ENCODE measurements around the gene MRTFA.

MRTFA gene

DNA sequence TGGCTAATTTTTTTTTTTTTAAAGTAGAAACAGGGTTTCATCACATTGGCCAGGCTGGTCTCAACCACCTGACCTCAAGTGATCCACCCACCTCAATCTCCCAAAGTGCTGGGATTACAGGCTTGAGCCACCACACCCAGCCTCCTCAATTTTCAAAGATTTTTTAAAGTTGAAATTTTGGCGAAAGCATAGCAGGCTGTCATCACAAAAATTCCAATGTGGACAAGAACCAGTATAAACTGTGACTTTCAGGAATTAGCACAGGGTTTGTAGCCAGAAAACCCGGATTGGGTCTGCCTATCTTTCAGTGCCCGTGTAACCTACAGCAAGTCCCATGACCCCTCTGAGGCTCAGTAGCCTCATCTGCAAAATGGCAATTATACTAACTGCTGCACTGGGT, 185.9 kb downstream of the MRTFA start:
- no peak for DNase-seq

DNA sequence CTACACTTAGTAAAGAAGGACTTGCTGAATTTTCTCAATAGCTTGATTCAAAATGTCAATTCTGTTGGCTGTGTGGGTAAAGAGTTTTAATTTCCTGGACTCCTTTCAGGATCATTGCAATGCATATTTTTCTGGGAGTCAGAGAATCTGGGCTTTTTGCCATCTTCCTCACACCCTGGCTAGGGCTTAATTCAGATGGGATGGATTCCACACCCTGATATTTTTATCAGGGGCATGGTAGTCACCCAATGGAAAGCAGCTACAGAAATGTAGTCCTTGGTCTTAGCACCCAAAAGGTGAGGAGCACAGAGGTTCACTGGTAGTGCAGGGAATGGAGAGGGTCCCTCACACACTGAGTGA, 186.9 kb downstream of the MRTFA start:
- DNase-seq = no peak

DNA sequence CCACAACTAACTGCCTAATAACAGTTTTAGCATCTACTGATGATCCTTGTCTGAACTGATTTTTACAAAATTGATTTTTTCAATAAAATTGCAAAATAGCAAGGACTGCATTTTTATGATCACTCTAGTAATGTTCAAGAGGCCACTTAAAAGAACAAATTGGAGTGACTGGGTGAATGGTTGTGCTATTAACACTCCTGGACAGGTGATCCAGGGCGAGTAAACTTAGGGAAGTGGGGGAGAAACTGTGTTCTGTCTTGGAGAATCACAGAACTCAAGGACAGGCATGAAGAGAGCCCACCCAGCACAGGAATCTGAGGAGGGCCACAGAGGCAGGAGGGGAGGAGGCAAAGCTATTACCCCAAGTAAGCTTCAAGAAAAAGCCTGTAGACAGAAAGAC, 190.3 kb downstream of the MRTFA start:
- no peak for DNase-seq

DNA sequence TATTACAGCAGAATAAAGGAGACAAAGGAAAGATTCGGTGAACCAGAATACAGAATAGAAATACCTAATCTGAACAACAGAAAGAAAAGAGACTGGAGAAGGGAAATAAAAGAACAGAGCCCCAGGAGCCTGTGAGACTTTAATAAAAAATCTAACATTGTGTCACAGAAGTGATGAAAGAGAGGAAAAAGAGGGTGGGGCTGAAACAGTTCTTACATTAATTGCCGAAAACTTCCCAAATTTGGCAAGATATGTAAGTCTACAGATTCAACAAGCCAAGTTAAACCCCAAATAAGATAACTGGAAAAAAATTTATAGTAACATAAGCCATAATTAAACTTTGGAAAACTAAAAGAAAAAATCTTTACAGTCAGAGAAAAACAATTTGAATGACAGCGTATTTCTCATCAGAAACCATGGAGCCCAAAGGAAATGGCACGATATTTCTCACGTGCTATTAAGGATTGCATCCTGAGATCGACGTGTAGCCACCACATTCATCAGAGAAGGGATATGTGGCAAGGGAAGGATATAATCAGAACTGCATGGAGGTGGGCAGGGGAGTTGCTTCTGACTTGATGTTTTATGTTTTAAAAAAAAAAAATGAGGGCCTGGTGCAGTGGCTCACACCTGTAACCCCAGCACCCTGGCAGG, 192.2 kb downstream of the MRTFA start:
- DNase-seq = no peak

DNA sequence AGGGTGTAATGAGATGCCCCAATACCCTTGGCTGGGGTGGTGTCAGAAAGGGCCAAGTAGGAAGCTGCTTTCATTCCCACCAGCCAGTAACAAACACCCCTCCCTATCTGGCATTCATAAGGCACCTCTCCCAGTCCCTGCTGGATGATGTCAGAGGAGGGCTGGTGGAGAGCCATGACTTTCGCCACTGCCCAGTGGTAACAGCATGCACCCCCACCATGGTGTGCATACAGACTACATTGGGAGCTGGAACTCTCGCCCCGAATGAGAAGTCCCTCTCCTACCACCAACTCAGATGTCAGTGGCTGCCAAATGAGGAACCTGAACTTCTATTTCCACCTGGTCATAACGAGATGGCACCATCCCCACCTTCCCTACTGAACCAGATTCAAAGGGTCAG, 192.8 kb downstream of the MRTFA start:
- DNase-seq = no peak

DNA sequence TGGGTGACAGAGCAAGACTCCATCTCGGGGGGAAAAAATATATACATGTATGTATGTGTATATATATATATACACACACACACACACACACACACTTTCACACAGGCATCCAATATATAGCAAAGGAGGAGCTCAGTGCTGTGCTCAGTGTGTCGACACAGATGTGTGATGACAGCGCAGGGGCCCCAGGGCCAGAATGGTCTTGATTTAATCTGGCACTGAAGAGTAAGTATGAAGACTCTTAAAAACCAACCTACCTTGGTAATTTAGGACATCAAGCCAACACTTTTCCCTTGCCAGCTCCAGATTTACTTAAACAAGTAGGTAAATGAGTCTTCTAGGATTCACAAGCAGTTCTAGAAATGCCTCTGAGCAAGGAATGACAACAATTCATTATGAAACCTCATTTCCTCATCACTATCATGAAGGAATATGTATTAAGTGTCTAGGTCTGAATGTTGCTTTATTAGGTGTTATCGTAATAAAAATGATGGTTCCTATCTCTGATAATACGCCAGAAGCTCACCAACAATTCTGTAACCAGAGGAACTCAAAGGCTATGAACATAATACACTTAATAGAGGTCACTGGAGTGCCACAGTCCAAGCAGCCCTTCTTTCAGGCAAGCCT, 194.6 kb downstream of the MRTFA start:
- no peak for DNase-seq

DNA sequence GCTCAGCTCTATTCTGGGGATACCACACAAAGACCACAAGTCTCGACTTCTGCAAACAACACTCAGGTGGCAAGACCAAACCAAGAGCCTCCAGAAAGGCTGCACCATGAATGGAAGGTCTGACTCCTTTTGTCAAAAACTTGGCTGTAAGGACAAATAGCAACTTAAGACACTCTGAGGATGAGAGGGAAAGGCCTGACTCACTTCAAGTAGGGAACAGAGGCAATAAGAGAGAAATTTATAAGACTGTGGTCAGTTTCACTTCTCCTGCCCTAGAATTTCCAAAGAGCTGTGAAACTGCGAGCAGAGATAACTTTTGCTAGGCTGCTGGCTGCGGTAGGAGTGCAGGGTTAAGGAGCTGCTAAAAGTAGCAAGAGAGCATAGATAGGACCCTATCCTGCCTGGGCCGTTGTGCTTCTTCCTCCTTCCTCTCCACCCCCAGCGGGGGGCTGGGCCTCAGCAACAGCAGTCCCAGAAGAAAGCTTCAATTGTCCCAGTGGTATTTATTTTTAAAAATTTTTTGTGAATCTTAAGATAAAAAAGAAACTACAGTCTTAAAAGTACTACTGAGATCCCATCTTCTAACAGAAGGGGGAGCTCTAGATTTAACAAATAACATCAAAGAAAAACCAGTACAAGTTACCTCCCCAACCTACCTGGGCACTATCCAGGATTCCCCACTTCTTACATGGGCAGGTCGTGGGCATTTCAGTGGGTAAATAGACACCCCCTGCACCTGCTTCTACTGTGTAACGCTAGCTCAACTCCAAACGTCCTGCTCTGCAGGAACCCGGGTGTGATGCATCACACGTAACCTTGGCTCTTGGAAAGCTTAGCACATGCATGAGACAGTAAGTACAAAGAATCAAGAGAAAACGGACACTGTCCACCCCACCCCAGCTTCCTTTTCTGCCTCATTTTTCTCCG, 199.8 kb downstream of the MRTFA start:
- DNase-seq = no peak

DNA sequence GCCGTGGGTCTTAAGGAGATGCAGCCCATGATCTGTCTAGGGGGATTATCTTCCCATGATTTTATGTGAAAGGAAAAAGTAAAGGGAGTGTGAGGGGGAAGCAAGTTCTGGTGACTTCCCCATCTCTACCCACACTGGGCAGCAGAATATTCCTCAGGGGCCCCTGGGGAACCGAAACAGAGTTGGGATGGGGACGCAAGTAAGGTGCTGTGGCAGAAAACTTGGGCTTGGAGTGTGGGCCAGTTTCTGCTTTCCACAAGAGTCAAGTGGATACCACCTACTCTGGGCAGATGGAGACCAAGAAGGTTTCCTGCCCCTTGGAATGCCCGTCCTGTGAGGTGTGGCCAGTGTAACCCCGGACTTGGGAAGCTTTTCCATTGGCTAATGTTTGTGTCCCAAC, 201.8 kb downstream of the MRTFA start:
- no peak for DNase-seq

DNA sequence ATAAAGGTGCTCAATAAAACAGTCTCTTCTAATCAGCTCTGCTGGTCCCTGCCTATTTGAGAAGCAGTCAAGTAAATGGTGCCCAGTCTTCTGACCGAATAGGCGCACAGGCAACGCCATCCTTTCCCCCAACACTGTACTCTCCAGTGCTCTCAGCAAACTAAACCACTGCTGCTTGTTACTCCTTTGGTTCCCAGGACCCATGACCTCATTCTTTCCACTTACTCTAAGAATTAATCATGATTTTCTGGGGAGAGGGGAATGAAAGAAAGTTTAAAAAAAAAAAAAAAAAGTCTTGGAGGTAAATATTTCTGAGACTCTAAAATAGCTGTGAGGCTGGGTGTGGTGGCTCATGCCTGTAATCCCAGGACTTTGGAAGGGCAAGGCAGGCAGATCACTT, 202.4 kb downstream of the MRTFA start:
- DNase-seq = no peak

DNA sequence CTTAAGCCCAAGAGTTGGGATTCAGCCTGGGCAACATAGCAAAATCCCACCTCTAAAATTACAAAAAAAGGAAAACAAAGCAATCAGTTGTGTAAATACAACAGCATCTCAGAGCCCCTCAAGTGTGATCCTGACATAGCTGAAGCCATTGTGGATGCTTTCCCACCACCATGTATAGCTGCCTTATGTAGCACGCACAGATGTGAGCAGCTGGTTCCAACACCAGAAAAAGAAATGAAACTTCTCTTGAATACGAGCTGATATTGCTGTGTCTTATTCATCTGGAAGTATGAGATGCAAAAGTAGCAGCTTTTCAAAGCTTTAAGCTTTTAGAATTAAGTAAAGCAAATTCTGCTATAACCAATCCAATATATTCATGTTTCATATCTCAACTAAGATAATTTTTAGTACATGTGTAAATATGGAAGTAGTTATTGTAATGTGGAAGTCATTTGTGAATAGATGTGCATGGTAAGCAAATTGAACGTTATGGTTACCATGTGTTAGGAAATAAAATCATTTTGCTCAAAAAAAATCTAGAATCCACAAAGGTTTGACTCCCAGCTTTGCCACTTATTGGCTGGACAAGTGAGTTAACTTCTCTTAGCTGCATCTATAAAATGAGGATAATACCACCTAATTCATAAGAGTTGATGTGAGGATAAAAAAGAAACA, 203.0 kb downstream of the MRTFA start:
- no peak for DNase-seq

DNA sequence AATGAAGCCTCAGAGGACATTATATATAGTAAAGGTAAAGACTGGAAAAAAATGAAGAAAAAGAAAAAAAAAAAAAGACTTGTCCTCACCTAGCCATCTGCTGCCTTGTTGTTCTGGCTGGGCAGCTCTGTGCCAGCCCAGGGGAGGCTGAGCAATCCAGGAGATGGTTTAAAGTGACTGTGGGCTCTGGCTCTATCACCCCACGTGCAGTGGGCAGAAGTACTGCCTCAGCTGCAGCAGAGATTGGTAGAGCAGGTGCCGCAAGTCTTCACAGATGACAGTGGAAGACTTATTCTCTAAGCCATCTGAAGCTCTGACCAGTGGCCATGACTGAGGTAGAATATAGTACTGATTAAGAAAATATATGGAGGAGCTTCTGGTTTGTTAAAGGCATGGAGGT, 203.9 kb downstream of the MRTFA start:
- DNase-seq = no peak

DNA sequence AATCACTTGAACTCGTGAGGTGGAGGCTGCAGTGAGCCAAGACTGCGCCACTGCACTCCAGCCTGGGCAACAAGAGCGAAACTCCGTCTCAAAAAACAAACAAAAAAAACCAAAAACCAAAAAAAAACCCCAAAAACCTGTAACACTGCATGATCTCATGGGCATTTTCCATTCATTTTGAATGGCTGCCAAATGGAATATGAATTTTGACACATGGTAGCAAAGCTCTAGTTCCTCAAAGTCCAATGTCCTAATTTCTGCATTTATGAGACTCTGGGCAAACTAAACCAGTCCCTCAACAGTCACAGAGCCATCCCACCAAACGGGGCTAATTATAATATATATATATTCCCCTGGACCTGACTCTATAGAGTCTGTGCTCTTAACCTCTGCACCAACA, 204.4 kb downstream of the MRTFA start:
- no peak for DNase-seq

DNA sequence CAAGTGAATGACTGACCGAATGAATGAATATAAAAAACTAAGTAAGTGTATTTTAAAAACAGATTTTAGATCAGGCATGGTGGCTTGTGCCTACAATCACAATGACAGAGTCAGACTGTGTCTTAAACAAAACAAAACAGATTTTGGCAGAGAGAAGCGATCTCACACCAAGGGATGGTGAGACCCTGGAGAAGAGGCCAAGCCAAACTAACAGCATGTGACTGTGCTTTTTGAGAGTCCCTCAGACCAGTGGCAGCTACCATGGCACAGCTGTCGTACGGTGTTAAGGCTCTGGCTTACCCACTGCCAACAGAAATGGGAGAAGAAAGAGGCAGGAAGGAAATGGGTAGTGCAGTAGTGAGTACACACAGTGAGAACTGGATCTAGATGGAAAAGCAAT, 205.5 kb downstream of the MRTFA start:
- DNase-seq = no peak

DNA sequence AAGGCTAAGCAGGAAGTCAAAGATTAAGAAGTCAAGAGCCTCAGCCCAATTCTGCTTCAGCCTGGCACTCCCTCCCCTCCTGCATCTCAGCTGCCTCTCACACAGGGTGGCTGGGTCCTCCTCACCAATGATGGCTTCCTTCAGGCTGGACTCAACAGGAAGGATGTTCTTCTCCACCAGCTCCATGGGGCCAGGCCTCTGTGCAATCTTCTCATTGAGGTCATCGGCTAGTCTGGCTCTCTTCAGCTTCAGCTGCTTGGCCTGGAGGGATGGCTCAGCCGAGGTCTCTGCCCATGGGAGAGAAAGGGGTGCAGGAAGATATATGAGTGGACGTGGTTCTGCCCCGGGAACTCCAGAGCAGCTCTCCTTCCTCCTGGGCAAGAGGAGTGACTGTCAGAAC, 207.0 kb downstream of the MRTFA start:
- DNase-seq = no peak

DNA sequence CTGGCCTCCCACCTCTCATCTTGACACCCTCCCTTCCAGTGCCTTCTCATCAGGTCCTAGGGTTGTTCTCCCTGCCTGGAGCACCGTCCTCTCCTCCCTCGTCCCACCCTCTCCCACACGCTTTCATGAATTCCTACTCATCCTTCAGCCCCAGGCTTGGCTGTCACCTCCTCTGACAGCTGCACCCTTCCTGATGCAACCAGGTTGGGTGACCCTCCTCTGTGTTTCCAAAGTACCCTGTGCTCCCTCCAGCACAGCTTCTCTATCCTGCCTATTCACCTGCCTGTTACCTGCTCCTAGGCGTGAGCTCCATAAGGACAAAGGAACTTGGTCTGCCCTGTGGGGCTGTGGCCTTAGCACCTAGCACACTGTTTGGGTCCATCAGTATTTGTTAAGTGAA, 207.7 kb downstream of the MRTFA start:
- DNase-seq = no peak

DNA sequence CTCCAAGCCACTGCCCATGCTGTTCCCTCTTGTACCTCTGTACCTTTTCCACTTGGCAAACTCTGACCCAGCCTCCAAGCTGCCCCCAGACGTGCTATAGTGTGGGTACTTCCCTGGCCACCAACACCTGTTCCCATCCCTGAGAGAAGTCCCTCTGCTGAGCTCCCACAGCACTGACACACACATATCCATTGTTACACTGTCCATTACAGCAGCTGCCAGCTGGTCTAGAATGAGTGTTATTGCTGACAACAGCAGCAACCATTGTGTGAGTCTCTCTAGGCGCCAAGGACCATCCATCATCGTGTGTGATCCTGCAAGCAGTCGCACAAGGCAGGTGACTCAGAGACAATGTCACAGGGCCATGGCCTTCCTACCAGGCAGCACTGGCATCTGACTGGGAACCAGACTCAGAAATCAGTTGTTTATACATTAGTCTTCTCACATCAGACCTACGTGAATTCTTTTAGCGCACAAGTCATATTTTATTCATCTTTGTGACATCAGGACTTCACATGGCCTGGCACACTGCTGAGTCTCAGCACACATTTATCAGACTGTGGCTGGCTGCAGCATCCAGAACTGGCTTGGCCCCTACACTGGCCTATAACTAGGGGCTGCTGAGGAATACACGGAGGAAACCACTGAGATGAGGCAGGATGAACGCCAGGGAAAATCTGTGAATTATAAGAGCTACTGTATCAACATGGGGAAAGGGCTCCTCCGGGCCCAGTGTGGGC, 209.8 kb downstream of the MRTFA start:
- peak; percentile 62 for DNase-seq

DNA sequence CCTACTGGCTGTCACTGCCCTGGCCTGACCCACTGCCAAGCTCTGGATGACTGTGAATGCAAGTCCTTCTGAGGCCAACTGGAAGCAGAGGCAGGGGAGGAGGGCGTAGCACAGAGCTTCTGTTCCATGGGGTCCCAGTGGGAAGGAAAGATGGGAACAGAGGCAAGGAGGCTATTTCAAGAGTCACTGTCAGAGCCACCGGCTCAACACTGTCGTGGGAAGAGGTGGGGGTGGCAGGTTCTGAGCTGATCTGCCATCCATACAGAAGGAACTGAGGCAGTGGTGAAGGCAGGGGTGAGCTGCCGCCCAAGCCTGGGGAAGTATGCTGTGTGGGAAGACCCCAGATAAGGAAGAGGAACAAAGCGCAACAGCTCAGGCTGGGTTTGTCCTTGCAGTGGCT, 211.4 kb downstream of the MRTFA start:
- no peak for DNase-seq

DNA sequence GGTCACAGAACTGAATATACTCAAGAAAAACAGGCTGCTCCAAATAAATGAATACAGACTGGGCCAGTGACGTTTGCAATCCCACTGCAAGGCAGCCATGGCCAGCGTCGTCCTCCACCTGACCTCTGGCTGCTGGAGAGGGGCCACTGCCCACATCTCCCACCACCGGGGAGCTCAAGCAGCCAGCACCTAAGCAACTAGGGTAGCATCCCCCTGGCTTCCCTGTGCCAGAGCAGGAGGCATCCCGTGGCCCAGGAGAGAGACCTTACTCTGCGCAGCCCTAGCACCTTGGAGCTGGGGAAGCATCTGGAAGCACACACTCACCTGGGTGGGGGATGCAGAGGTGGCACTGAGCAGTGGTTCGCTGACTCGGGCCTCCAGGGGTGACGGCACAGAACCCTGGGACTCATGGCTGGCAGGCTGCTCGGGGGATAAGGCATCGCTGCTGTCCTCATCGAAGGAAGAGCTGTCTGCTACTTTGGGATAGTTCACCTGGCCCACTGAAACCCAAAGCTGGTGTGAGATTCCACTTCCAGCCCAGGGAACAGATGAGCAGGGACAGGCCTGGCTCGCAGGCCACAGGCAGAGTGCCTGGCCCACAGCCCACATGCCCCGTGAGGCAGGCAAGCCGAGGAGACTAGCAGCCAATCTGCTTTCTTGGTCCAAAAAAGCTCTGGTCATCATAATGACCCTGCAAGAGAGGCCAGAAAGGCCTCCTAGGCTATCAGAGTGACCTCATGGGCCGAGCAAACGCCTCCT, 212.5 kb downstream of the MRTFA start:
- DNase-seq = no peak

DNA sequence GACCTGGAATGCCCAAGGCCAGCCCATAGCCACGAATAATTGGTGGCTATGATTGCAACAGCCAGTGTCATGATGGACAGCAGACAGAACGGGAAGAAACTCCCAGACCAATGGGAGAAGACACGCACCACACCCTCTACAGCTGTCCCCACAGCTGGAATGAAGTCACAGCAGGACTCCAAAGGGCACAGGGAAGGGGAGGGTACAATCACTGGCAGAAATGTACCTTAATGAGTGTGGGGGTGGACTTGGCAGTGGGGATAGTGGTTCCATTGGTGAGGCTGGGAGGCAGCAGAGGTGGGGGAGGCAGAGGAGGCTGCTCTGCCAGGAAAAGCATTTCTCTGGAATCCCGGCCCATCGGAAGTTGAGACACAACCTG, 213.2 kb downstream of the MRTFA start:
- no peak for DNase-seq

DNA sequence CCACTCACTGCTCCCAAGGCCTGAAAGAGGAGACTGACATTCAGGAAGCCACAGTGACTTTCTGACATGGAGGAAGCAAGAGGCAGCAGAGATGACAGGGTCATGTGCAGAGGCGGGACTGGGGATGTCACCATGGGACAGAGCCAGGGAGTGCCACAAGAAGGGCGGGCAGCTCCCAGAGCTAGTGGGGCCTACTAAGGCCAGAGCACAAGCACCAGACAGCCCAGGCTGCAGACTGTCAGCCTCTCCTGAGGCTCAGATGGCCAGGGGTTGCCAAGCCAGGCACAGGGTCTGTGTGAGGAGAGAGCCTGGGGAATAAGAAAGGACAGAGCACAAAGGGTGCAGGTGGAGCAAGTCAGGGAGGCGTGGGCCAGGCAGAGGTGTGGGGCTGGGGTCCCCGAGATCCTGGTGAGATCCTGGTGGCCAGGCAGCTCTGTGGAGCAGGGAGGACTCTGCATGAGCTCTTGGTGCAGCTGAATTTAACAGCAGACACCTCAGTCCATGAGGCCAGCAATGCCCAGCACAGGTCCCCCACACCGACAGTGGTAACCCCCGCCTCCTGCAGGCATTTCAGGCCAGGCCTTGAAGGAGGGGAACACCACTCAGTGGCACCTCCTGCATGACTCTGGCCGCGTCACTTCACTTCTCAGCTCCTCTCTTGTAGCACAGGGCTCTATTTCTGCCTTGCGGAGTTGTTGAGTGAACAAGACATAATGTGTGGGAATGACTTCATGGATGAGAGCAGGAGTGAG, 213.8 kb downstream of the MRTFA start:
- DNase-seq = no peak

DNA sequence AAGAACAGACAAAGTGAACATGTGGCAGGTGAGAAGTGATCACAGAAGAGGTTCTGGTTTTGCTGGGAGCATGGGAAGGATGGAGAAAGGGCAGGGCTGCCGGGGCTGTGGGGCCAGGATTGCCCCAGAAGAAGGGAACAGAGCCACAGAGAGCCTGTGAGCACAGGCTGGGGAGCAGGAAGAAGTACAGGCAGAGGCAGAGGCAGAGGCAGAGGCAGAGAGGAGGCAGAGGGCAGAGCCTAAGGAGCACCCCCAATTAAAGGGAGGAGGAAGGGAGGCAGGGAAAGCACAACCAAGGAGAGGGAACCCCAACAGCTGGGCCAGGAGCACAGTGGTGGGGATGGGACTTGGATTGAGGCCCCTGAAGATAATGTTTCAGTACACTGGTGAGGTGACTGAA, 214.6 kb downstream of the MRTFA start:
- DNase-seq = no peak

DNA sequence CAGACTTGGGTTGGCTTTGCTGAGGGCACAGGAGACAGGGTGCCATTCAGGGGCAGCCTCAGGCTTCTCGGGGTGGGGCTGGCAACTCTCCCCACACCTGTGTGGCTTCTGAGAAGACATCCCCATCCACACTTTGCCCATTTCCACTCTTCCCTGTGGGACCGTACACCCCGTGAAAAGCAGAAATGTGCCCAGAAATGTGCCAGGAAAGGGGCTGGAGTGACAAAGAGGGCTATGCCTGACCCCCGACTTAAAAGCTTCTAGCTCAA, 215.5 kb downstream of the MRTFA start:
- no peak for DNase-seq

Measured in NCI-H2081 treated with DMSO at 0.1 percent for 48 hours (cell line).